Body of pancreas (tissue), 4 donors: ENCODE measurements around the gene CLN5.

Experiments
- CTCF ChIP-seq, 7 experiments: fragments of 450-650 bp in 4 of 7; fragments of 200-600 bp in 3 of 7; sonication (generic) in 3 of 7; IDR thresholded peaks; one replicate each; pipeline ENCODE4 v1.5.1; 2016 to 2019; ENCODE audit warnings: antibody characterized with exemption in 7 of 7
- POLR2A ChIP-seq, 3 donors: fragments of 450-650 bp; IDR thresholded peaks; one replicate each; pipeline ENCODE4 v1.6.1; 2016; ENCODE audit warnings: antibody characterized with exemption in 3 of 3, mild to moderate bottlenecking in 2 of 3

GRCh38 chr13:77013853-77014542 is 22.1 kb downstream of the CLN5 start:
- no peak for TF ChIP-seq CTCF (IDR thresholded peaks at IDR 0.05)
- no peak for TF ChIP-seq POLR2A (IDR thresholded peaks at IDR 0.05)
